Activated B cell treated with CpG ODN at 0.5 μM for 24 hours (primary cell): ENCODE results near the gene TULP1. TPM values are rescaled to one million over a fixed set of nuclear protein-coding genes. Genes with fewer than 3 reads are reported as not detected.

Source experiments
- ATAC-seq: fragments of 200-7000 bp; cut with Tn5 transposase; one replicate; pipeline ENCODE4 v1.10.0; 2021; ENCODE audit warnings: low read depth, mild to moderate bottlenecking, moderate library complexity
- CTCF ChIA-PET: fragments of 350-600 bp; sonication (Branson Sonifier 250); formaldehyde crosslinking; loops from one replicate; lab custom pipeline; 2021; ENCODE audit warnings: antibody characterized with exemption; lab: Charles Lee
- POLR2A ChIA-PET: fragments of 350-600 bp; sonication (Branson Sonifier 250); formaldehyde crosslinking; loops from one replicate; lab custom pipeline; 2021; ENCODE audit warnings: antibody characterized with exemption; lab: Charles Lee
- DNase-seq: peaks from one replicate; pipeline ENCODE4 v3.0.0; 2022
- H3K27ac Mint-ChIP-seq: one replicate; pipeline ENCODE4 v1.8.0; 2020; ENCODE audit warnings: mixed read lengths
- H3K27me3 Mint-ChIP-seq: one replicate; pipeline ENCODE4 v1.8.0; 2021; ENCODE audit warnings: mixed read lengths
- H3K36me3 Mint-ChIP-seq: one replicate; pipeline ENCODE4 v1.8.0; 2021; ENCODE audit warnings: low read depth, mixed read lengths
- H3K4me1 Mint-ChIP-seq: one replicate; pipeline ENCODE4 v1.8.0; 2021; ENCODE audit warnings: mixed read lengths
- H3K4me3 Mint-ChIP-seq: one replicate; pipeline ENCODE4 v1.8.0; 2020; ENCODE audit warnings: mild to moderate bottlenecking, mixed read lengths
- H3K9me3 Mint-ChIP-seq: one replicate; pipeline ENCODE4 v1.8.0; 2020; ENCODE audit warnings: mixed read lengths
- intact Hi-C: fragments of 100-400 bp; cut with micrococcal nuclease; formaldehyde crosslinking; loops from one replicate; pipeline ENCODE4 v1.15.1; 2024
- total RNA-seq: library from RNA; stranded (reverse); gene quantifications from 2 replicates; pipeline ENCODE4 v1.2.3, GENCODE V29; 2022
- TF ChIP-seq, protein P1 (sequence below): fragments of 200-600 bp; IDR thresholded peaks from one replicate; pipeline ENCODE4 v1.8.0; 2022; ENCODE audit warnings: antibody characterized with exemption, mild to moderate bottlenecking

TULP1 gene
- total RNA-seq, 1 donor from 2014 or later, result not detected

DNA sequence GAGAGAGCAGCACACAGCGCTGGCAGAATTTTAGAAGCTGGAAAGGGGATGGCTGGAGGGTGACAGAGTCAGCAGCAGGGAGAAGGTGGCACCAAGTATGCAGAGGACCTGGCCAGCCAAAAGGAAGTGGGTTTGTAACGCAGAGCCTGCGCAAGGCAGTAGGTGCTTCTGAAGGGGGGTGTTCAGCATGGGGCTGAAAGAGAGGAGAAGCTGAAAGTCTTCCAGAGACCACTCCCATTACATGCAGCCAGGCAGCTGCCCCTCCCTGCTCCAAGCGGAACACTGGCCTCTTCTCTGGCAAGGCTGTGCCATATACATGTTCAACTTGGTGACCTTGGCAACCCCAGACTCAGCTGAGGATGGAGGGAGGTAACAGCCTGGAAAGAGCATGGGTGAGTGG is 42.1 kb upstream of the TULP1 start:
- TF ChIP-seq, protein P1, sequence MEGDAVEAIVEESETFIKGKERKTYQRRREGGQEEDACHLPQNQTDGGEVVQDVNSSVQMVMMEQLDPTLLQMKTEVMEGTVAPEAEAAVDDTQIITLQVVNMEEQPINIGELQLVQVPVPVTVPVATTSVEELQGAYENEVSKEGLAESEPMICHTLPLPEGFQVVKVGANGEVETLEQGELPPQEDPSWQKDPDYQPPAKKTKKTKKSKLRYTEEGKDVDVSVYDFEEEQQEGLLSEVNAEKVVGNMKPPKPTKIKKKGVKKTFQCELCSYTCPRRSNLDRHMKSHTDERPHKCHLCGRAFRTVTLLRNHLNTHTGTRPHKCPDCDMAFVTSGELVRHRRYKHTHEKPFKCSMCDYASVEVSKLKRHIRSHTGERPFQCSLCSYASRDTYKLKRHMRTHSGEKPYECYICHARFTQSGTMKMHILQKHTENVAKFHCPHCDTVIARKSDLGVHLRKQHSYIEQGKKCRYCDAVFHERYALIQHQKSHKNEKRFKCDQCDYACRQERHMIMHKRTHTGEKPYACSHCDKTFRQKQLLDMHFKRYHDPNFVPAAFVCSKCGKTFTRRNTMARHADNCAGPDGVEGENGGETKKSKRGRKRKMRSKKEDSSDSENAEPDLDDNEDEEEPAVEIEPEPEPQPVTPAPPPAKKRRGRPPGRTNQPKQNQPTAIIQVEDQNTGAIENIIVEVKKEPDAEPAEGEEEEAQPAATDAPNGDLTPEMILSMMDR, result no peak
- POLR2A ChIA-PET, result no interaction called here
- ATAC-seq (no peak), DNase-seq (no peak)
- Mint-ChIP-seq H3K4me1 (peaks cover 4% of the 10 kb centered on the region), H3K27me3 (peaks cover 17% of the 10 kb centered on the region), H3K4me3 (no peak overlapping the region), H3K9me3 (peaks cover 7% of the 10 kb centered on the region), H3K36me3 (peaks cover 2% of the 10 kb centered on the region), H3K27ac (no peak overlapping the region)
- CTCF ChIA-PET, result no interaction called here
- intact Hi-C loops, result no loop called here

DNA sequence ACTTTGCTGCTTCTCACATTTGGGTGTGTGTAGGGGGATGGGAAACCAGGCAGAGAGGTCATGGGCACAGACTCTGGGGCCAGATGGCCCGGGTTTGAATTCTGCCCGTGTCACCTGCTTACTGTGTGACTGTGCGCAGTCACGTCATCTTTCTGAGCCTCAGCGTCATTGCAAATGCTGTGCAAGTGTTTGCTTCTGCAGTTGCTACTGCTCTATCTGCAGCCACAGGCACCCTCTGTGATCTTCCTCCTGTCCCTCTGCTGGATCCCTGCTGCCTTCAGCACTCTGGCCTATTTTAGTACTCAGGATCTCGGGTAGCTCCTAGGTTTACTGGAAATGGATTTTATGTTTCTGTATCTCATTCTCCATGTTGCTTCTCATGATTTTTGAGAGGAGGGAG is 40.6 kb upstream of the TULP1 start:
- Mint-ChIP-seq H3K4me1 (no peaks in the 10 kb centered on the region), H3K4me3 (no peak overlapping the region), H3K27me3 (peaks cover 14% of the 10 kb centered on the region), H3K9me3 (peaks cover 8% of the 10 kb centered on the region), H3K36me3 (peaks cover 2% of the 10 kb centered on the region), H3K27ac (no peak overlapping the region)
- POLR2A ChIA-PET, result no interaction called here
- intact Hi-C loops, result no loop called here
- TF ChIP-seq, protein P1, result no peak
- CTCF ChIA-PET, result interaction anchor here (1.0 to 1.2 kb wide), 2 partner anchors 30 to 38 kb away, joined by 3 read pairs; no protein-coding TSS in a partner anchor
- ATAC-seq (no peak), DNase-seq (no peak)

DNA sequence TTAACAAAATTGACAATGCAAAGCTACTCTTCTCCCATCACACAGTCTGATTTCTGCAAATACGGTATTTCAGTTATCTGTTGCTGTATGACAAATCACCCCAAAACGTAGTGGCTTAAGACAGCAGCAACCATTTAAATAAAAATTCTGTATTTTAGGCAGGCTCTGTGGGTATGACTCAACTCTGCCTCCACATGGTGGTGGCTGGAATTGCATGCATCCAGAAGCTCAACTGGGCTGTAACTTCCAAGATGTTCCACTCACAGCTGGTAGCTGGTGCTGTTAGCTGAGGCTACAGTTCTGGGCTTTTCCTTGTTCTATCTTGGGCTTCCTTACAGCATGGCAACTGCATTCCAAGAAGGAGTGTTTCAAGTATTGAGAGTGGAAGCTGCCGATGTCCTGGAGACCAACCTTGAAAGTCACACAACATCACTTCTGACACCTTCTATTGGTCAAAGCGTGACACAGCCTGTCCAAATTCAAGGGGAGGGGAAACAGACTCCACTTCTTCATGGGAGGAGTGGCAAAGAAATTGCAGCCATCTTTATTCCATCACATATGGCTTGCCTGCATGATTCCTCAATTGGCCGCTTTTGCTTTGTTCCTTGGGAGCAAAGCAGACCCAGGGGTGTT is 39.7 kb upstream of the TULP1 start:
- TF ChIP-seq, protein P1, result no peak
- Mint-ChIP-seq H3K27ac (no peak overlapping the region), H3K36me3 (peaks cover 2% of the 10 kb centered on the region), H3K4me3 (no peak overlapping the region), H3K4me1 (no peaks in the 10 kb centered on the region), H3K27me3 (peaks cover 20% of the 10 kb centered on the region), H3K9me3 (peaks cover 8% of the 10 kb centered on the region)
- CTCF ChIA-PET, result interaction anchor here (0.7 to 1.4 kb wide), 6 partner anchors 9 to 266 kb away, joined by 3 to 8 read pairs (median 3); no protein-coding TSS in a partner anchor
- POLR2A ChIA-PET, result no interaction called here
- no peak for DNase-seq
- ATAC-seq, result no peak
- intact Hi-C loops, result no loop called here

DNA sequence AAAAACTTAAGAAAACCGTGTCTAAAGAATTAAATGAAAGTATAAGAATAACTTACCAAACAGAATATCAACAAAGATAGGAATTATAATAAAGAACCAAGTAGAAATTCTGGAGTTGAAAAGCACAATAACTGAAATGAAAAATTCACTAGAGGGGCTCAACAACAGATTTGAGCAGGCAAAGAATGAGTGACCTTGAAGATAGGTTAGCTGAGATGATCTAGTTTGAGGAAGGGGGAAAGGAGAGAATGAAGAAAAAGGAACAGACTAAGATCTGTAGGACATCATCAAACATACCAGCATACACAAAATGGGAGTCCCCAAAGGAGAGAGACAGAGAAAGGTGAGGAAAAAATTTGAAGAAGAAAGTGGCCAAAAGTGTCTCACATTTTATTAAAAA is 37.7 kb upstream of the TULP1 start:
- TF ChIP-seq, protein P1, result no peak
- ChIA-PET POLR2A (no interaction called here), CTCF (interaction anchor here (1.1 kb wide), 1 partner anchor 73 kb away, joined by 3 read pairs; no protein-coding TSS in a partner anchor)
- ATAC-seq (no peak), DNase-seq (no peak)
- Mint-ChIP-seq H3K4me1 (no peaks in the 10 kb centered on the region), H3K27ac (no peak overlapping the region), H3K27me3 (peaks cover 16% of the 10 kb centered on the region), H3K36me3 (peaks cover 2% of the 10 kb centered on the region), H3K4me3 (no peak overlapping the region), H3K9me3 (peaks cover 8% of the 10 kb centered on the region)
- intact Hi-C loops, result no loop called here

DNA sequence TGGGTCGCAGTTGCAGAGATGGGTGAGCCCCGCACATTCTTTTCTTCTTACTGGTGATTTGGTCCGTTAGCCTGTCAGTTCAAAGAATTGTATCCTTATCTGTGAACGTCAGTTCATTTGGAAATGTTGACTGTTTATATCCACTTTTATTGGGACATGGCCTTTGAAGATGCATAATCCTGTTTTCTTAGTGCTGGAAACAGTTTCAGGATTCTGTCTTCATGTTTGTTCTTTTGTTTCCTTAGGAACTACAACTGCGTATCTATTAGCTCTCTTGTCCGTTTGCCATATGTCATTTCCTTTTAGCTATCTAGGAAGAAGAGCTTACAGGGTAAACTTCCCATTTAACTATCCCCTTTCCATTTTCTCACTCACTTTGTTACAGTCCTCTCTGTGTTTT is 35.0 kb upstream of the TULP1 start:
- ChIA-PET POLR2A (no interaction called here), CTCF (no interaction called here)
- Mint-ChIP-seq H3K27ac (no peak overlapping the region), H3K9me3 (peaks cover 8% of the 10 kb centered on the region), H3K27me3 (peaks cover 10% of the 10 kb centered on the region), H3K4me1 (no peaks in the 10 kb centered on the region), H3K36me3 (peaks cover 2% of the 10 kb centered on the region), H3K4me3 (no peak overlapping the region)
- ATAC-seq (no peak), DNase-seq (no peak)
- intact Hi-C loops, result no loop called here
- TF ChIP-seq, protein P1, result no peak
